GM12874 (cell line): ENCODE results near the gene HBB.
"Not testable (repeated sequence)": the region's sequence is repeated elsewhere in the genome, so short reads cannot be mapped to it uniquely, and the experiment has no call there.

Source experiments
- CTCF ChIP-seq: IDR thresholded peaks from 2 replicates; pipeline ENCODE4 v1.5.1; 2011; ENCODE audit warnings: low read depth, mild to moderate bottlenecking, control low read depth, low read length, moderate library complexity; ENCODE audit not compliant: insufficient read depth

The HBB gene

GRCh38 chr11:5265832-5266231 lies 39.0 kb upstream of the HBB start:
- TF ChIP-seq CTCF, result no peak

GRCh38 chr11:5258543-5259262 lies 31.8 kb upstream of the HBB start:
- no peak for TF ChIP-seq CTCF

- no peak for TF ChIP-seq CTCF
These were observed 30.4 kb upstream of the HBB start for GRCh38 chr11:5257296-5257695.

GRCh38 chr11:5254646-5255413 lies 28.0 kb upstream of the HBB start, which contains the start of gene HBG2:
TSS of gene HBG2 (minus strand) at chr11:5254781. CDS start at chr11:5254728, 53 bp downstream.
- not testable (repeated sequence) for TF ChIP-seq CTCF

- no peak for TF ChIP-seq CTCF
These were observed 26.0 kb upstream of the HBB start for GRCh38 chr11:5252919-5253265.

GRCh38 chr11:5252192-5252918 lies 25.5 kb upstream of the HBB start:
- no peak for TF ChIP-seq CTCF

GRCh38 chr11:5251746-5252145 lies 24.9 kb upstream of the HBB start:
- TF ChIP-seq CTCF, result no peak
